ENCODE results near the gene NBEA. TPM values are rescaled to one million over a fixed set of nuclear protein-coding genes. Genes with fewer than 3 reads are reported as not detected.

The NBEA gene
- total RNA-seq, 1 experiment from 2014 or later = 1.6 TPM

- H3K4me1 ChIP-seq (replicated peaks) = no peaks in the 10 kb centered on the region
- DNase-seq (ENCODE audit: low read depth in 1 of 2, low spot score in 2 of 2) = no peak
- no peak overlapping the region for H3K27ac ChIP-seq
- no peaks in the 10 kb centered on the region for H3K27me3 ChIP-seq (replicated peaks)
- H3K4me3 ChIP-seq = no peak overlapping the region
- no peaks in the 10 kb centered on the region for H3K9me3 ChIP-seq (replicated peaks)
- no peaks in the 10 kb centered on the region for H3K36me3 ChIP-seq
Measured at GRCh38 chr13:35346494-35346893, 404.4 kb downstream of the NBEA start.

DNA sequence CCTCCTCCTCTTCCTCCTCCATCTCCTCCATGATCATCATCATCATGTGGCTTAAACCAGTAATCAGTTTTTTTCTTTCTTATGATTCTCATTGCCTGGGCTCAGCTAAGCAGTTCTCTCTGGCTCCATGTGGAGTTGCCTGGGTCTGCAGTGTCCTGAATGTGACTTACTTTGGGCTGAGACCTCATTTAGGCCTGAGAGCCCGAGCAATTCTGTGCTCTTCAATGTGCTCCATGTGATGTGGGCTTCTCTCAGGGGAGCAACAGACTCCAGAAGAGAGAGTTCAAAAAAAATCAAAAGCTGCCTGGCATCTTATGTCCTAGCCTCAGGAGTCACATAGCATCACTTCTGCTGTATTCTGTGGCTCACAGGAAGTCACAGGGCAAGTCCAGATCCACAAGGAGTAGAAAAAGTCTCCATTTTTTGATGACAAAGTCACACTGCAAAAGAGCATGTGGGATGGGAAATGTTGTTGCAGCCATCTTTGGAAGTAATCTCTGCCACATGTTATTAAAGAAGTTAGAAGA is 405.7 kb downstream of the NBEA start:
- Histone ChIP-seq H3K27ac (no peak overlapping the region), H3K36me3 (no peaks in the 10 kb centered on the region), H3K9me3 (replicated peaks) (no peaks in the 10 kb centered on the region), H3K4me3 (no peak overlapping the region), H3K27me3 (replicated peaks) (no peaks in the 10 kb centered on the region), H3K4me1 (replicated peaks) (no peaks in the 10 kb centered on the region)
- no peak for DNase-seq (ENCODE audit: low read depth in 1 of 2, low spot score in 2 of 2)

DNA sequence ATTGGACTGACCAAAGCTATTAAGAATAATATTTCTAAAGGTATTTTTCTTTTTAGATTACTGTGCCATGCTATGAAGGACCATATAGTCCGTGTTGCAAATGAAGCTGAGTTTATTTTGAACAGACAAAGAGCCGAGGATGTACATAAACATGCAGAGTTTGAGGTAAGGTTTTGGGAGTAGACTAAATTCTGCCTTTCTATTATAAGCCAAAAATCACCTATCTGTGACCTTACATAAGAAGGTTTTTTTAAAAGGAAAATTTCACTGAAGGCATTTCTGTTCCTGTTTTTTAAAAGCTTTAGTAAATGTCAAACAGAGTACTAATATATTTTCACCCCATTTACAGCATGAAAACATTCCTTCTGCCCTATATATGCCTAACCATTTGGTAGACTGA is 407.0 kb downstream of the NBEA start:
- no peak overlapping the region for H3K27ac ChIP-seq
- H3K36me3 ChIP-seq = no peaks in the 10 kb centered on the region
- no peak for DNase-seq (ENCODE audit: low read depth in 1 of 2, low spot score in 2 of 2)
- H3K9me3 ChIP-seq (replicated peaks) = no peaks in the 10 kb centered on the region
- H3K4me3 ChIP-seq = no peak overlapping the region
- H3K27me3 ChIP-seq (replicated peaks) = no peaks in the 10 kb centered on the region
- H3K4me1 ChIP-seq (replicated peaks) = no peaks in the 10 kb centered on the region

GRCh38 chr13:35349673-35350278 is 407.7 kb downstream of the NBEA start:
- no peak overlapping the region for H3K4me3 ChIP-seq
- H3K27me3 ChIP-seq (replicated peaks) = no peaks in the 10 kb centered on the region
- no peaks in the 10 kb centered on the region for H3K36me3 ChIP-seq
- no peaks in the 10 kb centered on the region for H3K4me1 ChIP-seq (replicated peaks)
- no peak overlapping the region for H3K27ac ChIP-seq
- H3K9me3 ChIP-seq (replicated peaks) = no peaks in the 10 kb centered on the region
- DNase-seq (ENCODE audit: low read depth in 1 of 2, low spot score in 2 of 2) = no peak

- H3K27me3 ChIP-seq (replicated peaks) = no peaks in the 10 kb centered on the region
- no peaks in the 10 kb centered on the region for H3K36me3 ChIP-seq
- no peak for DNase-seq (ENCODE audit: low read depth in 1 of 2, low spot score in 2 of 2)
- H3K4me3 ChIP-seq = no peak overlapping the region
- no peak overlapping the region for H3K27ac ChIP-seq
- no peaks in the 10 kb centered on the region for H3K9me3 ChIP-seq (replicated peaks)
- H3K4me1 ChIP-seq (replicated peaks) = no peaks in the 10 kb centered on the region
Measured at GRCh38 chr13:35354285-35354684, 412.2 kb downstream of the NBEA start.

DNA sequence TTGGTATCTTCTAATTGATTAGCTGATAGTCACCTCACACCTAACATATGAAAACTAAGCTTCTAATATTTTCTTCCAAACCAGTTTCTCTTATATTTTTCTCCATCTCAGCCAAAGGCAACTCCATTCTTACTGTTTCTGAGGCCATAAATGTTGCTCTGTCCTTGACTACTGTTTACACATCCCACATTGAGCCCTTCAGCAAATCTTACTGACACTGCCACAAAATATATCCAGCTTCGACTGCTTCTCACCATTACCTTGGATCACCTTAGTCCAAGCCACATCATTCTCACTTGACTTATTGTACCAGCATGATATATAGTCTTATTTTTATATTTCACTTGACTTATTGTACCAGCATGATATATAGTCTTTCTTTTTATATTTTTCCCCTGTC is 412.8 kb downstream of the NBEA start:
- Histone ChIP-seq H3K27ac (no peak overlapping the region), H3K4me1 (replicated peaks) (no peaks in the 10 kb centered on the region), H3K36me3 (no peaks in the 10 kb centered on the region), H3K9me3 (replicated peaks) (no peaks in the 10 kb centered on the region), H3K4me3 (no peak overlapping the region), H3K27me3 (replicated peaks) (no peaks in the 10 kb centered on the region)
- DNase-seq (ENCODE audit: low read depth in 1 of 2, low spot score in 2 of 2) = no peak

GRCh38 chr13:35356572-35356971 is 414.5 kb downstream of the NBEA start:
- DNase-seq (ENCODE audit: low read depth in 1 of 2, low spot score in 2 of 2) = no peak
- no peaks in the 10 kb centered on the region for H3K27me3 ChIP-seq (replicated peaks)
- H3K27ac ChIP-seq = no peak overlapping the region
- no peaks in the 10 kb centered on the region for H3K4me1 ChIP-seq (replicated peaks)
- H3K9me3 ChIP-seq (replicated peaks) = no peaks in the 10 kb centered on the region
- H3K36me3 ChIP-seq = no peaks in the 10 kb centered on the region
- H3K4me3 ChIP-seq = no peak overlapping the region

GRCh38 chr13:35365883-35366282 is 423.8 kb downstream of the NBEA start:
- Histone ChIP-seq H3K27me3 (replicated peaks) (no peaks in the 10 kb centered on the region), H3K4me3 (no peak overlapping the region), H3K9me3 (replicated peaks) (no peaks in the 10 kb centered on the region), H3K4me1 (replicated peaks) (no peaks in the 10 kb centered on the region), H3K27ac (no peak overlapping the region), H3K36me3 (no peaks in the 10 kb centered on the region)
- no peak for DNase-seq (ENCODE audit: low read depth in 1 of 2, low spot score in 2 of 2)

DNA sequence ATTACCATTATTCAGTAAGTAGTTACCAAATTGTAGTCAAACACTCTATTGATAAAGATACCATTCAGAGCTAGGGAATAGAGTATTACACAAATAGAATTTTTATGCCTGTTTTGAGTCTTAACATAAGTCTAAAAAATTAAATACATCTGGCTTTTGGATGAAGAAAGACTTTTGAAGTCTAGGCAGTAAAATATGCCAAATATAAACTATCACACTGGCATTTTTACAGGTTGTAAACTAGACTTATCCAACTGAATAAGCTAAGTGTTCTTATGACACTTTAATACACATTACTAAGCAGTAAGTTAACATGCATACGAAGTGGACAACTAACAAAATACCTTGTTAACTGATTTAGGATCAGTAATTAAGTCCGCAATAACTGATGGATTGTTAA is 425.5 kb downstream of the NBEA start:
- Histone ChIP-seq H3K27ac (no peak overlapping the region), H3K4me1 (replicated peaks) (no peaks in the 10 kb centered on the region), H3K9me3 (replicated peaks) (no peaks in the 10 kb centered on the region), H3K27me3 (replicated peaks) (no peaks in the 10 kb centered on the region), H3K4me3 (no peak overlapping the region), H3K36me3 (no peaks in the 10 kb centered on the region)
- no peak for DNase-seq (ENCODE audit: low read depth in 1 of 2, low spot score in 2 of 2)

DNA sequence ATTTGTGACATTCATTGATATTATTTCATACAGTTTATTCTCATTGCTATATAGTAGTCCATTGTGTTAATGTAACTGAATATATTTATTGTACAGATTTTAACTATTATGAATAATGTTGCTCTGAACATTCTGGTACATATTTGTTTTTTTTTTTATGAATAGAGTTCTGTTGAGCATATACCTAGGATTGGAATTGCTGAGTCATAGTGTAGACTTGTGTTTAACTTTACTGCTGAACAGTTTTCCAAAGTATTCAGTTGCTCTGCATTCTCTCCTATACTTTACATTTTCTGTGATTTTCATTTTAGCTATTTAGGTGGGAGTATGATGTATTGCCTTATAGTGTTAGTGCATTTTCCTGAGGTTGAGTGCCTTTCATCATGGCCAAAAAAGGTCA is 436.9 kb downstream of the NBEA start:
- Histone ChIP-seq H3K9me3 (replicated peaks) (no peaks in the 10 kb centered on the region), H3K27me3 (replicated peaks) (no peaks in the 10 kb centered on the region), H3K4me1 (replicated peaks) (no peaks in the 10 kb centered on the region), H3K4me3 (no peak overlapping the region), H3K36me3 (no peaks in the 10 kb centered on the region), H3K27ac (no peak overlapping the region)
- DNase-seq (ENCODE audit: low read depth in 1 of 2, low spot score in 2 of 2) = no peak

- Histone ChIP-seq H3K9me3 (replicated peaks) (no peaks in the 10 kb centered on the region), H3K36me3 (no peaks in the 10 kb centered on the region)
- DNase-seq (ENCODE audit: low read depth in 1 of 2, low spot score in 2 of 2) = no peak
Measured at GRCh38 chr13:35379663-35380062, 437.6 kb downstream of the NBEA start.

GRCh38 chr13:35387682-35388250 is 445.7 kb downstream of the NBEA start:
- H3K27ac ChIP-seq = no peak overlapping the region
- no peak for DNase-seq (ENCODE audit: low read depth in 1 of 2, low spot score in 2 of 2)
- H3K27me3 ChIP-seq (replicated peaks) = no peaks in the 10 kb centered on the region
- H3K9me3 ChIP-seq (replicated peaks) = no peaks in the 10 kb centered on the region
- H3K4me3 ChIP-seq = no peak overlapping the region
- H3K4me1 ChIP-seq (replicated peaks) = no peaks in the 10 kb centered on the region
- no peaks in the 10 kb centered on the region for H3K36me3 ChIP-seq

More at GRCh38 chr13:35379663-35380062, 437.6 kb downstream of the NBEA start:
- Histone ChIP-seq H3K27me3 (replicated peaks) (no peaks in the 10 kb centered on the region), H3K4me1 (replicated peaks) (no peaks in the 10 kb centered on the region), H3K4me3 (no peak overlapping the region), H3K27ac (no peak overlapping the region)

DNA sequence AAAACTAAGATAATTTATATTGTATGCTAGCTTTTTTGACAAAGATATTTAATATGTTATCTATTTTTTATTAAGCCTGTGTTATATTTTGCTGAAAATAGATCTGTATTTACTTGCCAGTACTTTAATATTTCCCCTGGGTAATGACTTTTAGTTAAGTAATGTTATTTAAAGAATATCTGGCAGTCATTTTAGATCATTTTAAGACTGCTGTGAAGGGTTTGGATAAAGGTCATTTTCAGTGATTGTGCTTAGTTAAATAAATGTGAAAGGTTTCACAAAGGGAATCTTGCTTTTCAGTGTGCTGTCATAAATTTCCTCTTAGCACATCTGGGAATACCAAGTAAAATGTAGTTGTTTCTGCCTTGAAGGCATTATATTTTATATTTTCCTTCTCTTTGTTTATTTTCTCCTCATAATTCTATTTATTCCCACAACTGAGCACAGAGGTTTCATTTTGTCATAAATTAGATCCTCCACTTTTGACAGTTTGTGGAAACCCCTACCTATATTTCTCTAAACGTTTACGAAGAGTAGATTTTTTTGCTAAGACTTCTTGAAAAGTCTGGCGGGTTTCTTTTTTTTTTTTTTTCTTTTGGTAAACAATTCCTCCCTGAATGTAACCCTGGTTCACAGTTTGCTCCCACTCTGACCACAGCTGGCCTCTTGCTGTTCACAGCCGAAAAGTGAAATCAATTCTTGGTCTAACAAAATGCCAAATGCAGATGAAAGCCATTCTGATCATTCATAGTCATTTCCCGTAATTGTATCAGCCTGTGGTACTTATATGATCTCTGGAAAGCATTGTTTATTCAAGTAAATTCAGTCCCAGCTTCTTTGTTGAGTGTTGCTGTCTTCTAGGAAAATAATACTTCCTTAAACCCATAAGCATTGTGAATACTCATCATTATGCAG is 446.6 kb downstream of the NBEA start:
- H3K27me3 ChIP-seq (replicated peaks) = no peaks in the 10 kb centered on the region
- H3K4me3 ChIP-seq = no peak overlapping the region
- no peak overlapping the region for H3K27ac ChIP-seq
- no peaks in the 10 kb centered on the region for H3K36me3 ChIP-seq
- DNase-seq (ENCODE audit: low read depth in 1 of 2, low spot score in 2 of 2) = peak in 1 of 2 experiments; percentile 29
- no peaks in the 10 kb centered on the region for H3K4me1 ChIP-seq (replicated peaks)
- H3K9me3 ChIP-seq (replicated peaks) = no peaks in the 10 kb centered on the region

DNA sequence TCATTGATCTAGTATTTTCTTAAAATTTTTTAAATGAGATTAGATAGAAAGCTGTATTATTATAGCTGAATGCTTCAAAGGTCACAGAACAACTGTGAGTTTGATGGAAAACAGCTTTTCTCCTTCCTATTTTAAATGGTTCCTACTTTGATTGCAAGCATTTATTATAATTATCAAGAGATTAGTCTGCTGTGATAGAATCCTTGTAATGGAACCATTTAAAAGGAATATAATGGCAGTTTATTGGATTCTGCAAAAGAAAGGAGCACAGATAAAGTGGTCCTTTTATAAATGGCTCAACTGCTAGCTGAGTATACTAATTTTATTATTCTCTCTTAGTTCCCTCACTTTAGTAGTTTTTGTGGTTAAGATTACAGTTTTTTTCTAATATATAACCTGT is 447.5 kb downstream of the NBEA start:
- no peak for DNase-seq (ENCODE audit: low read depth in 1 of 2, low spot score in 2 of 2)
- no peak overlapping the region for H3K27ac ChIP-seq
- H3K27me3 ChIP-seq (replicated peaks) = no peaks in the 10 kb centered on the region
- H3K36me3 ChIP-seq = no peaks in the 10 kb centered on the region
- no peaks in the 10 kb centered on the region for H3K4me1 ChIP-seq (replicated peaks)
- H3K9me3 ChIP-seq (replicated peaks) = no peaks in the 10 kb centered on the region
- no peak overlapping the region for H3K4me3 ChIP-seq

Data from SJSA1 (cell line).